CD4-positive, alpha-beta T cell treated with Interleukin-2 at 100 ng/mL for 4 hours (primary cell): ENCODE results near the gene DEFB108B.
"Not testable (repeated sequence)": the region's sequence is repeated elsewhere in the genome, so short reads cannot be mapped to it uniquely, and the experiment has no call there.

Experiments
- DNase-seq: peaks from one replicate; pipeline ENCODE4 v3.0.0-alpha.2; 2020; ENCODE audit warnings: low spot score

The DEFB108B gene

GRCh38 chr11:71813481-71814355 is 19.3 kb upstream of the DEFB108B start:
- DNase-seq, result peak; percentile 85

DNA sequence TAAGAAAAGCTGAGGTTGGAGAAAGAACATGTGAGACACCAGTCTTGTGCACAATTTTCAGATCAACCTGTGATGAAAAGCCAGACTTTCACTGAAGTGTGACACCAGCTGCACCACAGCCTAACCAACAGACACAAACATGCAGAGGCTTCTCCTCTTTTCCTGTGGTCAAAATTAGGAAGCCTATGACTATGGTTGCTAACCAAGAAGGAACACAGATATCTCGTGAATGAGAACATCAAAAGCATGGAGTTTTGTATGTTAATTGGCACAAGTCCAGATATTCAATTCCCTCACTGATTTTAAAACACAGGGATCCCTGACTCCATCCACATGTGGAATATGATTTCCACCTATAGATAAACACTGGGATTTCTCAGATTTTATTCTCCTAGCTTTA is 11.5 kb upstream of the DEFB108B start:
- not testable (repeated sequence) for DNase-seq

- not testable (repeated sequence) for DNase-seq
Observed at GRCh38 chr11:71829247-71829646, 3.8 kb upstream of the DEFB108B start.

GRCh38 chr11:71829686-71830085 is 3.3 kb upstream of the DEFB108B start:
- not testable (repeated sequence) for DNase-seq

DNA sequence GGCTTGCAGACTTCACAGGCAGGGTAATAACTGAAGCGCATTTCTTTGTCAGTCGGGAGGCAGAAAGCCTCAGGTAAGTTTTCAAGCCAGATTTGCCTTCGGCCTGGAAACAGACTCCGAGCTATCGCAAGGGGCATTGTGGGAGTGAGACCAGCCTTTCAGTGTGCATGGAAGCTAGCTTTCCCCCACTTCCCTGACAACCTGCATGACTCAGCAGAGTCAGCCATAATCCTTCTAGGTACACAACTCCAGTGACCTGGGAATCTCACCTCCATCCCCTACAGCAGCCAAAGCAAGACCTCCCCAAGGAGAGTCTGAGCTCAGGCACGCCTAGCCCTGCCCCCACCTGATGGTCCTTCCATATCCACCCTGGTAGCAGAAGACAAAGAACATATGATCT is 9.7 kb downstream of the DEFB108B start:
- DNase-seq, result not testable (repeated sequence)

GRCh38 chr11:71843355-71843754 is 10.4 kb downstream of the DEFB108B start:
- not testable (repeated sequence) for DNase-seq

DNA sequence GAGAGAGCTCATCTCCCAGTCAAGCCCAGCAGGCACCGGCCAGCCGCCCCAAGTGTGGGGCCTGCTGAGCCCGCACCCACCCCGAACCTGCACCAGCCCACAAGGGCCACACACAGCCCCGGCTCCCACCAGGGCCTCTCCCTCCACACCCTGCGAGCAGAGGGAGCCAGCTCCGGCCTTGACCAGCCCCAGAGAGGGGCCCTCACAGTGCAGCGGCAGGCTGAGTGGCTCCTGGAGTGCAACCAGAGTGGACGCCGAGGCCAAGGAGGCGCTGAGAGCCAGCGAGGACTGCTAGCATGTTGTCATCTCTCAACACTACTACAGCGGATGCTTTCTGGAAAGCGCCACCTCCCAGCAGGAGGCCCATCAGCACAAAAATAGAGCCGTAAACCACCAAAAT is 10.9 kb downstream of the DEFB108B start:
- no peak for DNase-seq

- DNase-seq, result not testable (repeated sequence)
Observed at GRCh38 chr11:71853895-71854294, 20.9 kb downstream of the DEFB108B start.

GRCh38 chr11:71855880-71856279 is 22.9 kb downstream of the DEFB108B start:
- DNase-seq, result not testable (repeated sequence)

GRCh38 chr11:71860835-71861234 is 27.8 kb downstream of the DEFB108B start:
- DNase-seq, result not testable (repeated sequence)

DNA sequence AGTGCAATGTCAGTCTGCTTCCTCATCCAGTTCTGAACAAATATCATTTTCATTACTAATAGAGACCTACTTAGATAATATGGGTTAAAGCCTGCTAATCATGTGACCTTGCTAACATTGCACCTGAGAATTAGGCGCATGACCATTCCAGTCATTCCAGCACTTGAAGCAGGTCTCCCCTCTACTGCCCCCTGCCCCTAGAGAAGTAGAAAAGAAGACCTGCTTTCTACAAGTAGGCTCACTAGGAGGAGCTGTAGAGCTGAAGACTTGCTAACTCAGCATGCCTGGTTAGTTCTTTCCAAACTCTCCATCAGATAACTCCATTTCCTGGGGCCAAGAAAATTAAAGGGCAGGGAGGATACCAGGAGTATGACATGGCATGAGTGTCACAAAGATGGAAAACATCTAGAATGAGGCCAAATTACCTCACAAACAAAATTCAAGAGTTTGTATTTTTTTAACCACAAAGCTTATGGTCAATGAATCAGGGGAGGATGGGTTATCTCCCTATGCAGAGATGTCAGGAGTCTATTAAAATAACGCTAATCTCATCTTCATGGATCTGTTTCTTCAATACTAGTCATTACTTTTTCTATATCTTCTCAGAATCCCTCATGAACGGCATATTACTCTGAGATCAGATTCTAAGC is 31.1 kb downstream of the DEFB108B start:
- DNase-seq, result peak; percentile 27

- DNase-seq, result not testable (repeated sequence)
Observed at GRCh38 chr11:71867209-71867608, 34.2 kb downstream of the DEFB108B start.

DNA sequence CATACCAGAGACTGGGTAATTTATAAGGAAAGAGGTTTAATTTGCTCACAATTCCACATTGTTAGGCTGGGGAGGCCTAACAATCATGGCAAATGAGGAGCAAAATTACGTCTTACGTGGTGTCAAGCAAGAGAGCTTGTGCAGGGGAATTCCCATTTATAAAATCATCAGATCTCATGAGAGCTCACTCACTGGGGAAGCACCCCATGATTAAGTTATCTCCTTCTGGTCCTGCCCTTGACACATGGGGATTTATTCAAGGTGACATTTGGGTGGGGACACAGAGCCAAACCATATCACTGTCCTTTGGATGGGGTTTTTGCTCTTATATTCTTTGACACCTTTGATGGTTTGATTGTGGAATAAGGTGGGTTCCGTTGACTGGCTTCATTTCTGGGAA is 36.9 kb downstream of the DEFB108B start:
- not testable (repeated sequence) for DNase-seq

DNA sequence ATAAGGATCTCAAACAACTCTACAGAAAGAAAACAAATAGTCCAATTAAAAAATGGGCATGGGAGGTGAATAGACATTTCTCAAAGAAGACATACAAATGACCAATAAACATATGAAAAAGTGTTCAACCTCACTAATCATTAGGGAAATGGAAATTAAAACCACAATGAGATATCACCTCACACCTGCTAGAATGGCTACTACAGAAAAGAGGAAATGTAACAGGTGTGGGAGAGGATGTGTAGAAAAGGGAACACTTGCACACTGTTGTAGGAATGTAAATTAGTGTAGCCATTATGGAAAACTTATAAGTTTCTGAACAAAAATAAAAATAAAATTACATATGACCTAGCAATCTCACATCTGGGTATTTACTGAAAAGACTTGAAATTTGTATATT is 37.7 kb downstream of the DEFB108B start:
- not testable (repeated sequence) for DNase-seq

DNA sequence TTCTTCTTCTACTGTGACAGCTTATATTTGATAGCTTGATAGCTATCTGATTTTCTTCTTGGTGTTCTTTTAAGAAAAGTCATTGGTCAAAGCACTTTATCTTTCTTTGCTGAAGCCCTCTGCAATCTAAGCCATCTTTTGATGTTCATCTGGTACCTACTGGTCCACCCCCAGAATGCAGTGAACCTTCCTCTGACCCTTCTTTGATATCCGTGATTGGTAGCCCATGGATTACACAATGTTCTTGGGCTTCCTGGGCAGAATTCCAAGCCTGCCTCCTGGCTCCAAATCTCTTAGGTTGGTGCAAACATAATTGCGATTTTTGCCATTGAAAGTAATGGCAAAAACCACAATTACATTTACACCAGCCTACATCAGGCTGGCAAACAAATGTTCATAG is 43.3 kb downstream of the DEFB108B start:
- not testable (repeated sequence) for DNase-seq

GRCh38 chr11:71878059-71878458 is 45.1 kb downstream of the DEFB108B start, which contains the start of gene DEFB131B:
Gene DEFB131B (plus strand): TSS chr11:71878453. CDS start chr11:71878453, 0 bp downstream.
- DNase-seq, result not testable (repeated sequence)

- DNase-seq, result not testable (repeated sequence)
Observed at GRCh38 chr11:71885806-71886205, 52.8 kb downstream of the DEFB108B start.
